C4-2B (cell line): ENCODE results near the gene COL6A5.

ENCODE experiments used
- ZFX ChIP-seq: fragments of 450-650 bp; IDR thresholded peaks from 2 replicates; pipeline ENCODE4 v1.6.1; 2017
- TF ChIP-seq, protein P1 (sequence below): fragments of 450-650 bp; conservative IDR thresholded peaks from 2 replicates; pipeline ENCODE4 v1.5.1; 2017; ENCODE audit warnings: mild to moderate bottlenecking

DNA sequence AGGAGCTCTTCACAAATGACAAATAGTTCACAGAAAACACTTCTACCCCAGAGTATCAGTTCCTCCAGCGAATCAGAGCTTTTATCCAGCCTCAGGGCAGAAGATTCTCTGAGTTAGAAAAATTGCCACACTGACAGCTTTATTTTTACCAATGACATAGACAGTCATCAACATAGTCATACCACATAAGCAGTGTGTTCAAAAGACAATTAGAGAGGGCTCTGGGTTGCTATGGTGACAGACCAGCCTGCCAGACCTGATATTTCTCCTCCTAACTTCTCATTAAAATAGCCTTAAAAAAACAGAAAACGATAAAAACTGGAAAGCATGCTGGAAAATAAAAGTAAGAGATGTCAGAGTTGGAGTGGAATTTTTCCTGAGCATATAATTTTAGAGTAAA is 45.9 kb upstream of the COL6A5 start:
- TF ChIP-seq, protein P1, sequence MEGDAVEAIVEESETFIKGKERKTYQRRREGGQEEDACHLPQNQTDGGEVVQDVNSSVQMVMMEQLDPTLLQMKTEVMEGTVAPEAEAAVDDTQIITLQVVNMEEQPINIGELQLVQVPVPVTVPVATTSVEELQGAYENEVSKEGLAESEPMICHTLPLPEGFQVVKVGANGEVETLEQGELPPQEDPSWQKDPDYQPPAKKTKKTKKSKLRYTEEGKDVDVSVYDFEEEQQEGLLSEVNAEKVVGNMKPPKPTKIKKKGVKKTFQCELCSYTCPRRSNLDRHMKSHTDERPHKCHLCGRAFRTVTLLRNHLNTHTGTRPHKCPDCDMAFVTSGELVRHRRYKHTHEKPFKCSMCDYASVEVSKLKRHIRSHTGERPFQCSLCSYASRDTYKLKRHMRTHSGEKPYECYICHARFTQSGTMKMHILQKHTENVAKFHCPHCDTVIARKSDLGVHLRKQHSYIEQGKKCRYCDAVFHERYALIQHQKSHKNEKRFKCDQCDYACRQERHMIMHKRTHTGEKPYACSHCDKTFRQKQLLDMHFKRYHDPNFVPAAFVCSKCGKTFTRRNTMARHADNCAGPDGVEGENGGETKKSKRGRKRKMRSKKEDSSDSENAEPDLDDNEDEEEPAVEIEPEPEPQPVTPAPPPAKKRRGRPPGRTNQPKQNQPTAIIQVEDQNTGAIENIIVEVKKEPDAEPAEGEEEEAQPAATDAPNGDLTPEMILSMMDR, result no peak
- no peak for TF ChIP-seq ZFX
